IMR-90 (cell line): ENCODE data around the gene KRT80. TPM values are rescaled to one million over a fixed set of nuclear protein-coding genes. Genes with fewer than 3 reads are reported as not detected.
A peak's percentile ranks its signal among the peaks of the same experiment; 100 is the strongest.

Source experiments
- ATAC-seq: fragments of 200-7000 bp; cut with Tn5 transposase; 2 replicates; pipeline ENCODE4 v1.9.1; 2020; ENCODE audit warnings: low read depth, mild to moderate bottlenecking, moderate library complexity
- BruUV-seq: library from RNA; stranded (reverse); fragments of 400-500 nt; replicated peaks from 2 replicates; lab custom pipeline; 2021; lab: Mats Ljungman, UMichigan
- CTCF ChIA-PET: fragments of 300-600 bp; formaldehyde crosslinking; extraction: SDS; loops from one replicate; lab custom pipeline; 2021; ENCODE audit warnings: antibody characterized with exemption; lab: Yijun Ruan, JAX
- POLR2A ChIA-PET: fragments of 300-600 bp; sonication (Branson Sonifier 250); formaldehyde crosslinking; loops from one replicate; lab custom pipeline; 2022; ENCODE audit warnings: antibody characterized with exemption; ENCODE audit not compliant: unreplicated experiment; lab: Charles Lee
- DNase-seq: peaks from one replicate; pipeline ENCODE4 v3.0.0; 2013
- H2AFZ ChIP-seq: replicated peaks from 2 replicates; pipeline ENCODE3; 2013; ENCODE audit warnings: low read length, mild to moderate bottlenecking; ENCODE audit not compliant: poor library complexity
- H2AK5ac ChIP-seq: 2 replicates; pipeline ENCODE4 v1.6.1; 2013; ENCODE audit warnings: low read depth, low read length, inconsistent platforms
- H2AK9ac ChIP-seq: replicated peaks from 2 replicates; pipeline ENCODE3; 2013; ENCODE audit warnings: mild to moderate bottlenecking, low read depth, low read length, moderate library complexity; ENCODE audit not compliant: poor library complexity
- H2BK120ac ChIP-seq: 2 replicates; pipeline ENCODE4 v1.6.1; 2013; ENCODE audit warnings: low read depth, low read length, inconsistent platforms
- H2BK15ac ChIP-seq: 3 replicates; pipeline ENCODE4 v1.6.1; 2013; ENCODE audit warnings: low read depth, low read length, inconsistent platforms
- H2BK20ac ChIP-seq: 2 replicates; pipeline ENCODE4 v1.6.1; 2013; ENCODE audit warnings: low read depth, mild to moderate bottlenecking, inconsistent platforms, low read length, moderate library complexity
- H2BK5ac ChIP-seq: 2 replicates; pipeline ENCODE4 v1.6.1; 2013; ENCODE audit warnings: mild to moderate bottlenecking, low read depth, low read length, inconsistent platforms; ENCODE audit not compliant: poor library complexity, severe bottlenecking
- H3K14ac ChIP-seq: replicated peaks from 2 replicates; pipeline ENCODE4 v1.6.1; 2013; ENCODE audit warnings: low read depth, low read length, inconsistent platforms
- H3K18ac ChIP-seq: 2 replicates; pipeline ENCODE4 v1.6.1; 2013; ENCODE audit warnings: low read depth, low read length, control low read depth
- H3K23ac ChIP-seq: 2 replicates; pipeline ENCODE4 v1.6.1; 2013; ENCODE audit warnings: low read depth, low read length, inconsistent platforms
- H3K27ac ChIP-seq: 2 replicates; pipeline ENCODE4 v1.5.1; 2013; ENCODE audit warnings: mild to moderate bottlenecking, control low read depth, low read length; ENCODE audit not compliant: insufficient read depth
- H3K27me3 ChIP-seq: 2 replicates; pipeline ENCODE4 v1.6.1; 2013; ENCODE audit warnings: low read length; ENCODE audit not compliant: control insufficient read depth, insufficient read depth
- H3K36me3 ChIP-seq: 2 replicates; pipeline ENCODE4 v1.6.1; 2013; ENCODE audit warnings: low read length, mixed read lengths; ENCODE audit not compliant: control insufficient read depth, insufficient read depth
- H3K4ac ChIP-seq: 2 replicates; pipeline ENCODE4 v1.6.1; 2013; ENCODE audit warnings: low read depth, low read length, inconsistent platforms
- H3K4me1 ChIP-seq: 2 replicates; pipeline ENCODE4 v1.6.1; 2013; ENCODE audit warnings: low read length, mixed read lengths; ENCODE audit not compliant: control insufficient read depth, insufficient read depth
- H3K4me2 ChIP-seq: 2 replicates; pipeline ENCODE4 v1.6.1; 2013; ENCODE audit warnings: low read depth, mild to moderate bottlenecking, control low read depth, low read length, moderate library complexity
- H3K4me3 ChIP-seq: 2 replicates; pipeline ENCODE4 v1.5.1; 2013; ENCODE audit warnings: low read depth, mild to moderate bottlenecking, control low read depth, low read length, moderate library complexity; ENCODE audit not compliant: insufficient read depth
- H3K56ac ChIP-seq: 2 replicates; pipeline ENCODE4 v1.6.1; 2013; ENCODE audit warnings: low read length, inconsistent platforms; ENCODE audit not compliant: insufficient read depth; ENCODE audit errors: extremely low read depth
- H3K79me1 ChIP-seq, 2 experiments: 2 replicates each; pipeline ENCODE4 v1.6.1; 2013; ENCODE audit warnings: low read length in 2 of 2, inconsistent platforms in 1 of 2, low read depth in 1 of 2
- H3K9ac ChIP-seq: 2 replicates; pipeline ENCODE4 v1.6.1; 2013; ENCODE audit warnings: low read depth, low read length, control low read depth
- H3K9me1 ChIP-seq: 2 replicates; pipeline ENCODE4 v1.6.1; 2013; ENCODE audit warnings: low read length, inconsistent platforms; ENCODE audit not compliant: insufficient read depth
- H3K9me3 ChIP-seq: 2 replicates; pipeline ENCODE4 v1.6.1; 2013; ENCODE audit warnings: low read length; ENCODE audit not compliant: control insufficient read depth, insufficient read depth
- H4K20me1 ChIP-seq: 2 replicates; pipeline ENCODE4 v1.6.1; 2013; ENCODE audit warnings: low read length, inconsistent platforms; ENCODE audit not compliant: insufficient read depth
- H4K5ac ChIP-seq: 2 replicates; pipeline ENCODE4 v1.6.1; 2013; ENCODE audit warnings: mild to moderate bottlenecking, low read depth, low read length, control low read depth
- H4K8ac ChIP-seq, 2 experiments: 2 replicates each; pipeline ENCODE4 v1.6.1; 2013; ENCODE audit warnings: low read depth in 2 of 2, low read length in 2 of 2, control low read depth in 1 of 2, inconsistent platforms in 1 of 2
- H4K91ac ChIP-seq: 2 replicates; pipeline ENCODE4 v1.6.1; 2013; ENCODE audit warnings: low read depth, low read length, inconsistent platforms; ENCODE audit not compliant: insufficient read depth
- BHLHE40 ChIP-seq: fragments of 150-350 bp; IDR thresholded peaks from 2 replicates; pipeline ENCODE4 v1.6.1; 2016; ENCODE audit warnings: mild to moderate bottlenecking, low read depth, low read length
- CEBPB ChIP-seq: IDR thresholded peaks from 2 replicates; pipeline ENCODE4 v1.6.1; 2012; ENCODE audit warnings: low read depth, low read length, improper control_type of control experiment
- CHD1 ChIP-seq: IDR thresholded peaks from 2 replicates; pipeline ENCODE4 v1.6.1; 2012; ENCODE audit warnings: low read depth, low read length, improper control_type of control experiment
- MAZ ChIP-seq: IDR thresholded peaks from 2 replicates; pipeline ENCODE4 v1.6.1; 2012; ENCODE audit warnings: low read depth, mild to moderate bottlenecking, low read length, improper control_type of control experiment, moderate library complexity, borderline replicate concordance
- MXI1 ChIP-seq: IDR thresholded peaks from 2 replicates; pipeline ENCODE4 v1.6.1; 2012; ENCODE audit warnings: low read depth, mild to moderate bottlenecking, low read length, moderate library complexity, borderline replicate concordance
- NFE2L2 ChIP-seq: fragments of 150-350 bp; IDR thresholded peaks from 2 replicates; pipeline ENCODE4 v1.6.1; 2016; ENCODE audit warnings: low read depth, mild to moderate bottlenecking, low read length
- POLR2A ChIP-seq: IDR thresholded peaks from 2 replicates; pipeline ENCODE4 v1.6.1; 2012; ENCODE audit warnings: mild to moderate bottlenecking, low read depth, low read length
- RAD21 ChIP-seq: IDR thresholded peaks from 2 replicates; pipeline ENCODE4 v1.6.1; 2012; ENCODE audit warnings: low read length, improper control_type of control experiment
- RCOR1 ChIP-seq: IDR thresholded peaks from 2 replicates; pipeline ENCODE4 v1.6.1; 2012; ENCODE audit warnings: mild to moderate bottlenecking, low read length, improper control_type of control experiment; ENCODE audit not compliant: insufficient replicate concordance
- RFX5 ChIP-seq: IDR thresholded peaks from 2 replicates; pipeline ENCODE4 v1.8.0; 2012; ENCODE audit warnings: low read depth, mild to moderate bottlenecking, low read length, moderate library complexity
- SMC3 ChIP-seq: fragments of 150-350 bp; IDR thresholded peaks from 2 replicates; pipeline ENCODE4 v1.6.1; 2016; ENCODE audit warnings: low read depth, mild to moderate bottlenecking, antibody characterized with exemption, low read length, moderate library complexity
- WGBS, 2 experiments: methylation state at CpG; one replicate each; pipeline versions ENCODE4 v1.1.5 to v1.1.7; 2013; ENCODE audit warnings: missing lambda C conversion rate in 2 of 2; ENCODE audit not compliant: insufficient read length in 1 of 2; ENCODE audit errors: extremely low coverage in 2 of 2; 5-methylcytosine and 5-hydroxymethylcytosine counted together
- dilution Hi-C: fragments of 300-500 bp; cut with HindIII; formaldehyde crosslinking; loops from one replicate; pipeline ENCODE4 v1.14.3; 2018; ENCODE audit warnings: low sequenced_read_pairs; ENCODE audit not compliant: unreplicated experiment
- in situ Hi-C: fragments of 300-500 bp; cut with MboI; formaldehyde crosslinking; loops from 3 replicates; pipeline ENCODE4 v1.14.3; 2019; ENCODE audit warnings: low sequenced_read_pairs, inconsistent platforms, mixed read lengths
- intact Hi-C: fragments of 100-400 bp; cut with micrococcal nuclease; formaldehyde crosslinking; loops from 2 replicates; pipeline ENCODE4 v1.10.0; 2022
- polyA plus RNA-seq, 3 experiments: library from polyadenylated mRNA; depleted of rRNA; stranded (reverse); fragments of >200 nt; gene quantifications; 2 replicates each; pipeline ENCODE4 v1.2.3, GENCODE V29; 2012; ENCODE audit warnings: low replicate concordance in 1 of 3
- total RNA-seq: library from RNA; depleted of rRNA; stranded (reverse); fragments of >200 nt; gene quantifications from 2 replicates; pipeline ENCODE4 v1.2.3, GENCODE V29; 2012
- TF ChIP-seq, protein P1 (sequence below): fragments of 150-350 bp; IDR thresholded peaks from 2 replicates; pipeline ENCODE4 v1.6.1; 2017; ENCODE audit warnings: mild to moderate bottlenecking, antibody characterized with exemption, low read length, low read depth

Gene KRT80
- total and polyA plus RNA-seq, 2 of the 4 experiments (the other 2 are of a cell fraction) = 0.54 to 3.4 TPM

GRCh38 chr12:52205612-52206303, 13.9 kb upstream of the KRT80 start:
- intact Hi-C loops = no loop called here
- DNase-seq = no peak
- no peak overlapping the region for H2AK9ac ChIP-seq
- WGBS, 2 experiments = 86% methylated on average over 1 of the region's 4 CpGs; no CpG with 5 or more reads in 1 of the 2 experiments
- no peak overlapping the region for H2BK5ac ChIP-seq
- no peak overlapping the region for H3K27ac ChIP-seq
- CTCF ChIA-PET = interaction anchor here (1.1 kb wide), 2 partner anchors 9 to 73 kb away, joined by 3 read pairs; no protein-coding TSS in a partner anchor
- H3K4me3 ChIP-seq = no peak overlapping the region
- TF ChIP-seq MXI1 (no peak), RCOR1 (no peak), BHLHE40 (no peak), RAD21 (no peak), RFX5 (no peak), MAZ (no peak), CHD1 (no peak), SMC3 (no peak), POLR2A (no peak), NFE2L2 (no peak), CEBPB (no peak)
- TF ChIP-seq, protein P1, sequence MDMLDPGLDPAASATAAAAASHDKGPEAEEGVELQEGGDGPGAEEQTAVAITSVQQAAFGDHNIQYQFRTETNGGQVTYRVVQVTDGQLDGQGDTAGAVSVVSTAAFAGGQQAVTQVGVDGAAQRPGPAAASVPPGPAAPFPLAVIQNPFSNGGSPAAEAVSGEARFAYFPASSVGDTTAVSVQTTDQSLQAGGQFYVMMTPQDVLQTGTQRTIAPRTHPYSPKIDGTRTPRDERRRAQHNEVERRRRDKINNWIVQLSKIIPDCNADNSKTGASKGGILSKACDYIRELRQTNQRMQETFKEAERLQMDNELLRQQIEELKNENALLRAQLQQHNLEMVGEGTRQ = no peak
- dilution Hi-C loops = no loop called here
- peak overlapping the region; percentile 68 for H3K4ac ChIP-seq
- BruUV-seq = no TSS peak
- peak overlapping the region; percentile 76 for H2AK5ac ChIP-seq
- H2BK15ac ChIP-seq = peak overlapping the region; percentile 2; the same call in 1 of the 3 replicates
- POLR2A ChIA-PET = no interaction called here
- H3K9me3 ChIP-seq = no peaks in the 10 kb centered on the region
- no peak overlapping the region for H3K56ac ChIP-seq
- peak overlapping the region; percentile 65 for H2BK120ac ChIP-seq
- peaks cover 0 to 4% of the 10 kb centered on the region in 2 experiments; a peak in 1 of 4 replicates for H3K79me1 ChIP-seq
- no peaks in the 10 kb centered on the region for H3K36me3 ChIP-seq
- peaks cover 35% of the 10 kb centered on the region for H3K4me1 ChIP-seq
- peak overlapping the region in 1 of 2 experiments; percentile 16; a peak in 1 of 4 replicates for H4K8ac ChIP-seq
- H3K27me3 ChIP-seq = no peaks in the 10 kb centered on the region
- peaks cover 28% of the 10 kb centered on the region for H3K9me1 ChIP-seq
- no peak overlapping the region for H3K4me2 ChIP-seq
- H3K14ac ChIP-seq = 0 out of 2 replicates have a peak overlapping the region, but pooled peaks have one; percentile 60
- in situ Hi-C loops = loop anchor here (5.0 kb wide), 1 partner anchor 38 kb away; no protein-coding TSS in a partner anchor
- H2AFZ ChIP-seq = no peak overlapping the region
- no peak for ATAC-seq
- H3K18ac ChIP-seq = no peak overlapping the region
- H4K20me1 ChIP-seq = no peaks in the 10 kb centered on the region
- no peak overlapping the region for H3K9ac ChIP-seq
- peak overlapping the region; percentile 24; the same call in 1 of the 2 replicates for H3K23ac ChIP-seq
- H2BK20ac ChIP-seq = peak overlapping the region; percentile 43
- no peak overlapping the region for H4K5ac ChIP-seq
- peak overlapping the region; percentile 37 for H4K91ac ChIP-seq
